K562 (cell line): ENCODE data around the gene ARNT2. TPM values are rescaled to one million over a fixed set of nuclear protein-coding genes. Genes with fewer than 3 reads are reported as not detected.

ENCODE experiments used
- ATAC-seq: fragments of 200-7000 bp; cut with Tn5 transposase; 3 replicates; pipeline ENCODE4 v1.9.1; 2020; ENCODE audit warnings: moderate library complexity
- BruUV-seq: library from RNA; stranded (reverse); fragments of 400-500 nt; replicated peaks from 2 replicates; lab custom pipeline; 2021; lab: Mats Ljungman, UMichigan
- CTCF ChIA-PET: fragments of 300-600 bp; formaldehyde crosslinking; extraction: SDS; loops from one replicate; lab custom pipeline; 2021; ENCODE audit warnings: low intra/inter-chr PET ratio; lab: Yijun Ruan, JAX
- POLR2A ChIA-PET: fragments of 300-600, 350-650 bp; sonication (Branson Sonifier 250); formaldehyde crosslinking; extraction: SDS; loops from one replicate; lab custom pipeline; 2021; ENCODE audit warnings: antibody characterized with exemption, inconsistent platforms; lab: Yijun Ruan, JAX
- DNase-seq, 4 experiments: peaks; one replicate each; pipeline versions ENCODE4 v3.0.0 to v3.0.0-alpha.2; 2011 to 2018; ENCODE audit warnings: low spot score in 3 of 4, mixed read lengths in 3 of 4; ENCODE audit errors: extremely low read depth in 1 of 4
- FAIRE-seq: peaks from 2 replicates; lab custom pipeline; 2011; peaks lifted over from hg19 to GRCh38; lab: Jason Lieb, UNC
- H2AFZ ChIP-seq: 2 replicates; pipeline ENCODE4 v1.6.0; 2011; ENCODE audit warnings: low read depth, low read length, control low read depth, inconsistent platforms
- H3K27ac ChIP-seq: fragments of 200-600 bp; 3 replicates; pipeline ENCODE4 v1.8.0; 2011; ENCODE audit warnings: low read depth, mild to moderate bottlenecking, control low read depth, inconsistent platforms, low read length, moderate library complexity, mixed read lengths; ENCODE audit errors: extremely low read depth
- H3K27me3 ChIP-seq, 2 experiments: fragments of 300-600 bp in 1 of 2; 2 replicates in 1 of 2; 3 replicates in 1 of 2; pipeline versions ENCODE4 v1.6.0 to v1.8.0; 2011; ENCODE audit warnings: inconsistent platforms in 2 of 2, low read length in 2 of 2, mild to moderate bottlenecking in 1 of 2, mixed read lengths in 1 of 2, moderate library complexity in 1 of 2; ENCODE audit not compliant: control insufficient read depth in 2 of 2, insufficient read depth in 2 of 2
- H3K36me3 ChIP-seq: fragments of 300-600 bp; 3 replicates; pipeline ENCODE4 v1.8.0; 2011; ENCODE audit warnings: mild to moderate bottlenecking, low read length, inconsistent platforms; ENCODE audit not compliant: control insufficient read depth, insufficient read depth
- H3K4me1 ChIP-seq, 2 experiments: fragments of 200-600 bp in 1 of 2; replicated peaks in 1 of 2; 2 replicates in 1 of 2; 3 replicates in 1 of 2; pipeline versions ENCODE4 v1.5.1 to v1.8.0; 2011; ENCODE audit warnings: inconsistent platforms in 2 of 2, low read length in 2 of 2, mild to moderate bottlenecking in 1 of 2, mixed read lengths in 1 of 2, moderate library complexity in 1 of 2; ENCODE audit not compliant: control insufficient read depth in 2 of 2, insufficient read depth in 2 of 2
- H3K4me2 ChIP-seq: 2 replicates; pipeline ENCODE4 v1.6.1; 2011; ENCODE audit warnings: low read length, control low read depth, inconsistent platforms, mixed read lengths; ENCODE audit not compliant: insufficient read depth
- H3K4me3 ChIP-seq: fragments of 200-600 bp; sonication (generic), shearing (Covaris generic); 2 replicates; pipeline ENCODE4 v1.5.1; 2016; ENCODE audit warnings: control low read depth, inconsistent platforms
- H3K79me2 ChIP-seq: fragments of 200-600 bp; 3 replicates; pipeline ENCODE4 v1.8.0; 2011; ENCODE audit warnings: low read length, inconsistent platforms; ENCODE audit not compliant: control insufficient read depth, insufficient read depth
- H3K9ac ChIP-seq, 2 experiments: 2 replicates each; pipeline versions ENCODE4 v1.6.0 to v1.6.1; 2011; ENCODE audit warnings: low read depth in 2 of 2, low read length in 2 of 2, control low read depth in 1 of 2, inconsistent platforms in 1 of 2, mild to moderate bottlenecking in 1 of 2, mixed read lengths in 1 of 2; ENCODE audit not compliant: insufficient read depth in 1 of 2
- H3K9me1 ChIP-seq: one replicate; pipeline ENCODE4 v1.6.0; 2011; ENCODE audit warnings: inconsistent platforms, mild to moderate bottlenecking, low read length, moderate library complexity; ENCODE audit not compliant: control insufficient read depth, insufficient read depth
- H3K9me3 ChIP-seq: replicated peaks from 2 replicates; pipeline ENCODE4 v1.5.1; 2011; ENCODE audit warnings: low read depth, low read length, inconsistent platforms; ENCODE audit not compliant: control insufficient read depth, insufficient read depth
- H4K20me1 ChIP-seq: replicated peaks from 2 replicates; pipeline ENCODE4 v1.6.1; 2011; ENCODE audit warnings: low read length, inconsistent platforms, mixed read lengths; ENCODE audit not compliant: control insufficient read depth, insufficient read depth
- ARHGAP35 ChIP-seq: fragments of 450-650 bp; IDR thresholded peaks from 2 replicates; pipeline ENCODE4 v1.6.1; 2018; ENCODE audit not compliant: partially characterized antibody
- BRD4 ChIP-seq: fragments of 200-600 bp; sonication (generic); IDR thresholded peaks from 2 replicates; pipeline ENCODE4 v1.6.1; 2017; ENCODE audit warnings: inconsistent platforms
- CBFA2T2 ChIP-seq: fragments of 450-650 bp; conservative IDR thresholded peaks from 2 replicates; pipeline ENCODE4 v1.6.1; 2017; ENCODE audit warnings: mild to moderate bottlenecking
- CHCHD3 ChIP-seq: fragments of 250-450 bp; sonication (Bioruptor Pico); IDR thresholded peaks from 2 replicates; pipeline ENCODE4 v2.1.2; 2022; ENCODE audit warnings: mild to moderate bottlenecking
- DDX20 ChIP-seq: fragments of 450-650 bp; IDR thresholded peaks from 2 replicates; pipeline ENCODE4 v1.6.1; 2016; ENCODE audit warnings: missing genetic modification characterization, low read depth, mild to moderate bottlenecking, missing compliant biosample characterization, moderate library complexity
- E2F5 ChIP-seq: sonication (generic); formaldehyde crosslinking; IDR thresholded peaks from 2 replicates; pipeline ENCODE4 v1.8.0; 2022; ENCODE audit warnings: mild to moderate bottlenecking, missing genetic modification reagents
- ELF1 ChIP-seq: fragments of 200-800 bp; sonication (Bioruptor generic); IDR thresholded peaks from 2 replicates; pipeline ENCODE4 v1.6.1; 2016; ENCODE audit warnings: missing genetic modification characterization, missing compliant biosample characterization
- GTF2E2 ChIP-seq: fragments of 200-800 bp; sonication (Bioruptor generic); IDR thresholded peaks from 2 replicates; pipeline ENCODE4 v1.6.1; 2016; ENCODE audit warnings: missing genetic modification characterization, missing compliant biosample characterization
- HDAC6 ChIP-seq: IDR thresholded peaks from 2 replicates; pipeline ENCODE4 v1.6.1; 2012; ENCODE audit warnings: low read depth, mild to moderate bottlenecking, control low read depth, inconsistent platforms, low read length, moderate library complexity
- KAT7 ChIP-seq: sonication (generic); formaldehyde crosslinking; IDR thresholded peaks from 2 replicates; pipeline ENCODE4 v1.8.0; 2022; ENCODE audit warnings: missing genetic modification reagents, mild to moderate bottlenecking, borderline replicate concordance
- PHB2 ChIP-seq: fragments of 450-650 bp; IDR thresholded peaks from 2 replicates; pipeline ENCODE4 v1.6.1; 2017; ENCODE audit warnings: low read depth
- PHF8 ChIP-seq: fragments of 200-600 bp; sonication (generic); IDR thresholded peaks from 2 replicates; pipeline ENCODE4 v1.6.1; 2012; ENCODE audit warnings: mixed run types, mild to moderate bottlenecking, inconsistent platforms, low read length, moderate library complexity, borderline replicate concordance
- RBM39 ChIP-seq: fragments of 200-400 bp; formaldehyde crosslinking; optimal IDR thresholded peaks from 2 replicates; pipeline ENCODE3; 2018; ENCODE audit warnings: low read depth, low read length
- TGIF2 ChIP-seq: sonication (generic); formaldehyde crosslinking; IDR thresholded peaks from 2 replicates; pipeline ENCODE4 v1.8.1; 2022; ENCODE audit warnings: mild to moderate bottlenecking, missing genetic modification reagents, moderate library complexity
- ZNF224 ChIP-seq: sonication (generic); formaldehyde crosslinking; IDR thresholded peaks from 2 replicates; pipeline ENCODE4 v1.8.0; 2022; ENCODE audit warnings: mild to moderate bottlenecking, missing genetic modification reagents
- ZNF444 ChIP-seq: fragments of 250-450 bp; sonication (Bioruptor Pico); IDR thresholded peaks from 2 replicates; pipeline ENCODE4 v1.4.0; 2020; ENCODE audit warnings: mild to moderate bottlenecking, moderate library complexity
- WGBS: fragments of 100-300 bp; shearing (Covaris generic); methylation state at CpG from one replicate; pipeline ENCODE4 v1.1.6; 2016; ENCODE audit warnings: low coverage, mixed read lengths; ENCODE audit not compliant: insufficient coverage; ENCODE audit errors: missing lambda C conversion rate; 5-methylcytosine and 5-hydroxymethylcytosine counted together
- in situ Hi-C: fragments of 300-500 bp; cut with MboI; formaldehyde crosslinking; loops from 4 replicates; pipeline ENCODE4 v1.15.0; 2018; ENCODE audit warnings: inconsistent platforms, mixed read lengths
- intact Hi-C: fragments of 100-400 bp; cut with micrococcal nuclease; formaldehyde crosslinking; loops from 2 replicates; pipeline ENCODE4 v1.14.2; 2022
- polyA plus RNA-seq, 8 experiments: library from polyadenylated mRNA; depleted of rRNA in 4 of 8; stranded (reverse) in 5 of 8; unstranded in 3 of 8; fragments of >200 nt; fragmentation: Nextera tagmentation in 2 of 8; fragmentation: Illumina TruSeq in 1 of 8; extraction: Ambion mirVana in 2 of 8; extraction: Trizol in 1 of 8; gene quantifications; 2 replicates each; pipeline versions ENCODE4 v1.2.1 to v1.2.3, GENCODE V29; 2011 to 2014; ENCODE audit warnings: inconsistent platforms in 1 of 8, missing spikeins in 1 of 8
- total RNA-seq, 7 experiments: library from RNA; depleted of rRNA in 6 of 7; stranded (reverse); fragments of >200 nt in 6 of 7; fragmentation: Illumina TruSeq in 2 of 7; extraction: Trizol in 2 of 7; gene quantifications; 2 replicates each; pipeline versions ENCODE4 v1.2.1 to v1.2.3, GENCODE V29; 2011 to 2021; ENCODE audit warnings: low replicate concordance in 1 of 7
- TF ChIP-seq, protein P1 (sequence below): fragments of 450-650 bp; formaldehyde crosslinking; IDR thresholded peaks from 2 replicates; pipeline ENCODE4 v1.4.0; 2020; ENCODE audit warnings: mild to moderate bottlenecking, moderate library complexity

Gene ARNT2
- total and polyA plus RNA-seq, 9 of the 15 experiments (the other 6 are each of a cell fraction or from before 2014, with no cell fraction given): 0.01 TPM; not detected in 8

DNA sequence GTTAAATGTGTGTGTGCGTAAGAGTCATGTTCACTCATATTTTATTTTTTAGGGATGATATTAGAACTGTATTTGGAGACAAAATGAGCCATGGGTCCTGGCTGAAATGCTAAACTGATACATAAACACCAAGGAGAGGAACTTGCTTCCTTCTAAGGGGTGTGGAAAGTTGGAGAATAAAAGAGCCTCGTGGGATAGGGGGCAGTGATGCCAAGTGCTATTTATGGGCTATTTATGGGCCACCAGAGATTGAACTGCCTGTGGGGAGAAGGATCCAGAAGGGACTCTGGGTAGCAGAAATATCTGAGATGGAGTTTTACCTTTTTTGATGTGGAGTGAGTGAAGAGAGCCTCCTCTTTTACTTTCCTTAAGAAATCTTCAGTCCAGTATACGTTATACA is 1.8 kb upstream of the ARNT2 start:
- H3K36me3 ChIP-seq: no peaks in the 10 kb centered on the region
- WGBS: 7% methylated on average over 3 of the region's 3 CpGs
- ATAC-seq (no peak), DNase-seq (no peak), FAIRE-seq (no peak)
- H3K9ac ChIP-seq: no peak overlapping the region
- H3K4me3 ChIP-seq: no peak overlapping the region
- intact Hi-C loops (no loop called here), in situ Hi-C loops (no loop called here)
- H4K20me1 ChIP-seq: no peaks in the 10 kb centered on the region
- H3K4me2 ChIP-seq: no peak overlapping the region
- H3K79me2 ChIP-seq: no peaks in the 10 kb centered on the region
- no TSS peak for BruUV-seq
- peaks cover 0 to 7% of the 10 kb centered on the region in 2 experiments; a peak in 2 of 5 replicates for H3K4me1 ChIP-seq
- H3K27ac ChIP-seq: no peak overlapping the region
- no peak overlapping the region for H2AFZ ChIP-seq
- CTCF ChIA-PET: no interaction called here
- POLR2A ChIA-PET: no interaction called here
- TF ChIP-seq ELF1: no peak
- TF ChIP-seq ZNF224 (CRISPR knock-in tag): no peak
- no peak for TF ChIP-seq RBM39
- no peaks in the 10 kb centered on the region for H3K9me3 ChIP-seq
- no peaks in the 10 kb centered on the region for H3K9me1 ChIP-seq
- peaks cover 24 to 47% of the 10 kb centered on the region in 2 experiments for H3K27me3 ChIP-seq

DNA sequence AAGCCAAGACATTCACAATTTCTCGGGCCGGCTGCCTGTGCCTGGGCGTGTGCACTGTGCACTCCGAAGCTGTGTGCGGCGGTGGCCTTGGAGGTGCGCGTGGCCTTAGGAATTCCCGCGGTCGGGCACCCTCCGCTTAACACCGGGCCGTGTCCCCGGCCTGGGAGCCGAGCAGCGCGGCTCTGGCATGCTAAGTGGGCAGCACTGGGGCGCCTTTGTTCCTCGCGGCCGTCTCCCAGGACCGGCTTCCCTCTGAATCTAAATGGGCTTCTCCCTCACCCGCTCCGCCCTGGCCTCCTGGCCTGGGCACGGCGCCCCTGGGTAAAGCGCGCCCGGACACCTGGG is 498 bp upstream of the ARNT2 start:
- Histone ChIP-seq H3K4me2 (no peak overlapping the region), H3K9me3 (no peaks in the 10 kb centered on the region), H3K4me1 (peaks cover 0 to 7% of the 10 kb centered on the region in 2 experiments; a peak in 2 of 5 replicates), H2AFZ (no peak overlapping the region), H3K27me3 (peaks cover 19 to 37% of the 10 kb centered on the region in 2 experiments; a peak in 3 of 5 replicates), H3K36me3 (no peaks in the 10 kb centered on the region), H3K4me3 (no peak overlapping the region), H3K79me2 (no peaks in the 10 kb centered on the region), H3K9me1 (no peaks in the 10 kb centered on the region), H4K20me1 (no peaks in the 10 kb centered on the region), H3K27ac (no peak overlapping the region), H3K9ac (no peak overlapping the region)
- 15% methylated on average over 30 of the region's 30 CpGs for WGBS
- no peak for ATAC-seq
- POLR2A ChIA-PET: no interaction called here
- FAIRE-seq: no peak
- in situ Hi-C loops: no loop called here
- CTCF ChIA-PET: no interaction called here
- intact Hi-C loops: no loop called here
- BruUV-seq: no TSS peak
- DNase-seq: no peak
- no peak for TF ChIP-seq ARHGAP35
- TF ChIP-seq GTF2E2: no peak
- TF ChIP-seq HDAC6: no peak
- no peak for TF ChIP-seq ZNF444 (CRISPR knock-in tag)
- TF ChIP-seq DDX20 (tag): no peak
- TF ChIP-seq PHB2: no peak
- no peak for TF ChIP-seq PHF8
- TF ChIP-seq, protein P1, sequence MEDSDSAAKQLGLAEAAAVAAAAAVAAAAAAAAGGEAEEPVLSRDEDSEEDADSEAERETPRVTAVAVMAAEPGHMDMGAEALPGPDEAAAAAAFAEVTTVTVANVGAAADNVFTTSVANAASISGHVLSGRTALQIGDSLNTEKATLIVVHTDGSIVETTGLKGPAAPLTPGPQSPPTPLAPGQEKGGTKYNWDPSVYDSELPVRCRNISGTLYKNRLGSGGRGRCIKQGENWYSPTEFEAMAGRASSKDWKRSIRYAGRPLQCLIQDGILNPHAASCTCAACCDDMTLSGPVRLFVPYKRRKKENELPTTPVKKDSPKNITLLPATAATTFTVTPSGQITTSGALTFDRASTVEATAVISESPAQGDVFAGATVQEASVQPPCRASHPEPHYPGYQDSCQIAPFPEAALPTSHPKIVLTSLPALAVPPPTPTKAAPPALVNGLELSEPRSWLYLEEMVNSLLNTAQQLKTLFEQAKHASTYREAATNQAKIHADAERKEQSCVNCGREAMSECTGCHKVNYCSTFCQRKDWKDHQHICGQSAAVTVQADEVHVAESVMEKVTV (CRISPR knock-in tag): no peak
- no peak for TF ChIP-seq CBFA2T2
- no peak for TF ChIP-seq BRD4
- no peak for TF ChIP-seq KAT7 (CRISPR knock-in tag)
- TF ChIP-seq E2F5 (CRISPR knock-in tag): no peak
- no peak for TF ChIP-seq TGIF2
- TF ChIP-seq CHCHD3 (CRISPR knock-in tag): no peak
